BJ (cell line): ENCODE results near the gene STARD3. TPM values are rescaled to one million over a fixed set of nuclear protein-coding genes. Genes with fewer than 3 reads are reported as not detected.

Source experiments
- CTCF ChIA-PET: fragments of 350-600 bp; formaldehyde crosslinking; extraction: SDS; loops from one replicate; lab custom pipeline; 2021; ENCODE audit warnings: antibody characterized with exemption, inconsistent platforms; lab: Yijun Ruan, JAX
- POLR2A ChIA-PET: fragments of 300-600 bp; sonication (Branson Sonifier 250); formaldehyde crosslinking; extraction: SDS; loops from one replicate; lab custom pipeline; 2021; ENCODE audit warnings: antibody characterized with exemption; lab: Charles Lee
- DNase-seq: peaks from one replicate; pipeline ENCODE4 v3.0.0-alpha.2; 2011; ENCODE audit warnings: low read depth
- H3K27me3 ChIP-seq: 2 replicates; pipeline ENCODE4 v1.6.0; 2011; ENCODE audit warnings: low read length; ENCODE audit not compliant: control insufficient read depth, insufficient read depth
- H3K36me3 ChIP-seq: 2 replicates; pipeline ENCODE4 v1.5.1; 2011; ENCODE audit warnings: low read length; ENCODE audit not compliant: control insufficient read depth, insufficient read depth
- H3K4me3 ChIP-seq: 2 replicates; pipeline ENCODE4 v1.5.1; 2011; ENCODE audit warnings: low read depth, mild to moderate bottlenecking, control low read depth, low read length
- CTCF ChIP-seq: IDR thresholded peaks from 2 replicates; pipeline ENCODE4 v1.5.1; 2011; ENCODE audit warnings: low read depth, mild to moderate bottlenecking, control low read depth, inconsistent platforms, low read length, moderate library complexity; ENCODE audit not compliant: insufficient read depth
- polyA plus RNA-seq: library from polyadenylated mRNA; depleted of rRNA; stranded (reverse); fragments of >200 nt; gene quantifications from 2 replicates; pipeline ENCODE4 v1.2.3, GENCODE V29; 2011

Gene STARD3
- polyA plus RNA-seq, 1 experiment = 93.8 TPM

GRCh38 chr17:39670746-39671145, 33.8 kb downstream of the STARD3 start:
- DNase-seq = no peak

GRCh38 chr17:39671651-39672521, 34.9 kb downstream of the STARD3 start:
- POLR2A ChIA-PET = no interaction called here
- DNase-seq = no peak
- Histone ChIP-seq H3K36me3 (no peaks in the 10 kb centered on the region), H3K27me3 (peaks cover 18% of the 10 kb centered on the region), H3K4me3 (no peak overlapping the region)
- TF ChIP-seq CTCF = peak; percentile 64
- CTCF ChIA-PET = interaction anchor here (0.9 to 16.9 kb wide), 13 partner anchors 8 to 125 kb away, joined by 3 to 185 read pairs (median 5); partner anchors contain the start of genes PGAP3 and PPP1R1B

More at GRCh38 chr17:39670746-39671145, 33.8 kb downstream of the STARD3 start:
- H3K4me3 ChIP-seq = no peak overlapping the region
- H3K36me3 ChIP-seq = no peaks in the 10 kb centered on the region
- peaks cover 19% of the 10 kb centered on the region for H3K27me3 ChIP-seq
- POLR2A ChIA-PET = no interaction called here
- no peak for TF ChIP-seq CTCF
- CTCF ChIA-PET = interaction anchor here (1.1 to 16.9 kb wide), 6 partner anchors 16 to 123 kb away, joined by 3 to 185 read pairs (median 7); partner anchors contain the start of gene PPP1R1B

GRCh38 chr17:39672522-39673334, 35.8 kb downstream of the STARD3 start:
- no peak for TF ChIP-seq CTCF
- no peak for DNase-seq
- CTCF ChIA-PET = interaction anchor here (0.9 to 16.9 kb wide), 12 partner anchors 9 to 125 kb away, joined by 3 to 185 read pairs (median 5); partner anchors contain the start of genes PGAP3 and PPP1R1B
- POLR2A ChIA-PET = no interaction called here
- Histone ChIP-seq H3K4me3 (no peak overlapping the region), H3K36me3 (no peaks in the 10 kb centered on the region), H3K27me3 (peaks cover 15% of the 10 kb centered on the region)

GRCh38 chr17:39673335-39674081, 36.6 kb downstream of the STARD3 start:
- Histone ChIP-seq H3K4me3 (no peak overlapping the region), H3K36me3 (no peaks in the 10 kb centered on the region), H3K27me3 (peaks cover 15% of the 10 kb centered on the region)
- ChIA-PET CTCF (interaction anchor here (1.6 to 16.9 kb wide), 3 partner anchors 10 to 51 kb away, joined by 4 to 185 read pairs (median 8); partner anchors contain the start of genes PGAP3 and PPP1R1B), POLR2A (no interaction called here)
- no peak for DNase-seq
- TF ChIP-seq CTCF = no peak
